Psoas muscle (tissue), 8 donors: ENCODE data around the gene GLRA1. TPM values are rescaled to one million over a fixed set of nuclear protein-coding genes. Genes with fewer than 3 reads are reported as not detected.

Experiments used
- ATAC-seq, 4 donors: fragments of 200-7000 bp; cut with Tn5 transposase; one replicate each; pipeline ENCODE4 v1.9.1; 2020; ENCODE audit warnings: moderate library complexity in 3 of 4, mild to moderate bottlenecking in 2 of 4
- DNase-seq, 2 donors: peaks; one replicate each; pipeline ENCODE4 v3.0.0-alpha.2; 2020
- H3K27ac ChIP-seq: fragments of 200-600 bp; one replicate; pipeline ENCODE4 v1.8.0; 2022
- H3K27me3 ChIP-seq, 3 donors: fragments of 200-600 bp in 1 of 3; one replicate each; pipeline versions ENCODE4 v1.6.1 to v1.8.0; 2013 to 2022; ENCODE audit warnings: low read length in 2 of 3, mild to moderate bottlenecking in 2 of 3, moderate library complexity in 1 of 3; ENCODE audit not compliant: insufficient read depth in 3 of 3
- H3K36me3 ChIP-seq, 2 donors: fragments of 200-600 bp in 1 of 2; one replicate each; pipeline versions ENCODE4 v1.6.1 to v1.8.0; 2013 to 2022; ENCODE audit warnings: low read depth in 1 of 2, mild to moderate bottlenecking in 1 of 2, moderate library complexity in 1 of 2; ENCODE audit not compliant: insufficient read depth in 1 of 2
- H3K4me1 ChIP-seq: fragments of 200-600 bp; one replicate; pipeline ENCODE4 v1.8.0; 2022
- H3K4me3 ChIP-seq: fragments of 200-600 bp; one replicate; pipeline ENCODE4 v1.8.0; 2022; ENCODE audit warnings: mild to moderate bottlenecking
- H3K9me3 ChIP-seq: fragments of 200-600 bp; one replicate; pipeline ENCODE4 v1.8.0; 2022
- CTCF ChIP-seq: fragments of 200-600 bp; IDR thresholded peaks from one replicate; pipeline ENCODE4 v1.8.0; 2022; ENCODE audit warnings: antibody characterized with exemption
- WGBS, 3 donors: extraction: QIAGEN DNeasy Blood & Tissue Kit; methylation state at CpG; one replicate each; pipeline versions ENCODE4 v1.1.6 to v1.1.7; 2013; 5-methylcytosine and 5-hydroxymethylcytosine counted together
- intact Hi-C, 2 donors: fragments of 100-400 bp; cut with DNase I; formaldehyde crosslinking; loops; one replicate each; pipeline versions ENCODE4 v1.11.0 to v1.14.2; 2022
- polyA plus RNA-seq, 3 donors: library from polyadenylated mRNA; stranded (reverse); fragments of 200-250 nt; gene quantifications; one replicate each; pipeline ENCODE4 v1.2.3, GENCODE V29; 2013
- total RNA-seq, 4 donors: library from RNA; stranded (reverse); fragmentation: NEBNext Ultra II Directional in 2 of 4; extraction: Animal tissue kit (Norgen Biotek cat#: 25700) in 2 of 4; gene quantifications; one replicate each; pipeline versions ENCODE4 v1.2.1 to v1.2.4, GENCODE V29; 2021 to 2023
- donor health status: healthy with polysubstance abuse.
- donor health status: DM: no; HTN: no; CAD: no; lungs with moderate emphysema.
- donor health status: Bipolar disorder and iron deficiency.
- donor health status: healthy.
- donor health status: DM: yes; HTN: yes; CAD: no.
- donor health status: DM: no; HTN: no; CAD: no.
- donor health status: DM: no; HTN: no; CAD: no.
- donor health status: DM: yes; HTN: yes; CAD: no.

The GLRA1 gene
- total and polyA plus RNA-seq, 7 donors = not detected

DNA sequence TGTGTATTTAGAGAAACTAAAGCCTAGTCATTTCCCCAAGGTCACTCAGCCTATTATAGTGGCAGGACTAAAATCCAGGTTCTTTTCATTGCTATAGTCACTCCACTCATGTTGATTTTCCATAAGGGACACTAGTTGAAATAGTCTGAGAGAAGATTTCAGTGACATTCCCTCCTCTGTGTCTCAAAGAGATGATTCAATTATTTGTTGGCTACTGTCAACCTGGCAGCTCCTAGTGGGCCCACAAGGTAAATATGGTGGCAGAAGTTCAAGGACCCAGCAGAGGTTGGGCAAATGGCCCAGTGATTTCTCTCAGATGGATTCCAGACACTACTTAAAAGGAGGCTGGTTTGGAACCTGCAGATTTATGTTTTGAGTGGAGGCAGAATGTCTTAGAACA, 104.8 kb downstream of the GLRA1 start:
- ATAC-seq (no peak), DNase-seq (no peak)
- no peaks in the 10 kb centered on the region for H3K4me1 ChIP-seq
- no peak for TF ChIP-seq CTCF
- peaks cover 0 to 13% of the 10 kb centered on the region in 2 donors for H3K36me3 ChIP-seq
- no peak overlapping the region for H3K4me3 ChIP-seq
- no peaks in the 10 kb centered on the region for H3K9me3 ChIP-seq
- intact Hi-C loops = loop anchor here in 1 of 2 donors (10.0 kb wide), 1 partner anchor 685 kb away; no protein-coding TSS in a partner anchor
- no peaks in the 10 kb centered on the region for H3K27me3 ChIP-seq
- no peak overlapping the region for H3K27ac ChIP-seq

DNA sequence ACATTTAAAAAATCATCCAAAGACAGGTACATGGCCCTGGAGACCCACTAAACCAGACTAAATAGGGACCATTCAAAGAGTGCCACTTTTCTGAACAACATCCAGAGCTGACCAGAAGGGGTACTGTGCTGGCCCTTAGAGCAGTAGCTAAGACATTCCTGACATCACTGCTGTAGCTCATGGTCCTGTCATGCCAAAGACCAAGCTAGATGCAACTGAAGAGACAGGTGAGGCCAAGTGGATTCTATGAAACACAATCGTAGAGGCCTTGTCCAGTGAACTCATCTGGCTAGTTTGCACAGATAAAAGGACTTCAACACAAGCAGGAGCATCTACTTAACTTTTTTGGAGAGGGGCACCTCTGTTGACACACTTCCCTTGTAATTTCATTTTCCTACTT, 109.6 kb downstream of the GLRA1 start:
- 64 to 88% (median 81%) methylated on average over 1 of the region's 1 CpG for WGBS, 3 donors
- no peak overlapping the region for H3K27ac ChIP-seq
- H3K9me3 ChIP-seq = no peaks in the 10 kb centered on the region
- H3K27me3 ChIP-seq = no peaks in the 10 kb centered on the region
- no peak overlapping the region for H3K4me3 ChIP-seq
- no peak for DNase-seq
- TF ChIP-seq CTCF = no peak
- H3K36me3 ChIP-seq = peaks cover 0 to 23% of the 10 kb centered on the region in 2 donors
- no peak for ATAC-seq
- intact Hi-C loops = no loop called here
- H3K4me1 ChIP-seq = peaks cover 32% of the 10 kb centered on the region

DNA sequence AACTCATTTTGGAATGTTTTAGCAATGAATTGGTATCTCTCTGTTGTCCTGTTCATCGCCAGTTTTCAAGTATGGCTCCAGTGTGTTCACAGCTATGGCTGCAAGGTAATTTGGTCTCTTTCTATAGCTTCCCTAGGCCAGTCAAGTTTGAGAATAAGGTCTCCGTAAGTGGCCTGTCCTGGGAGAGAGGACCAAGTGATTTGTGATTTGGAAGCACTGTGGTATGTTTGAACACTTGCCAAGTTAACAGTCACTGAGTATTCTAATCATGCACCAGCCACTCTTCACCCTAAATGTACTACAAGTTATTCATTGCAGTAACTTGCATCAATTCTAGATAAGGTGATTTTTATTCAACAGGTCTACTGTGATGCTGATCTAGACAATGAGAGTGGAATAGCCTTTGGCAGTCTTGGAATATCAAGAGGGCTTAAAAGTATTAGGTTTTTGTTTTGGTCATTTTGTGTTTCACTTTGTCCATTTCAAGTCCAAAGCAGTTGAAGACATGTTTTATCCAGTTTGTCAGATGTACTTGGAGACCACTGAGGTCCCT, 111.8 kb downstream of the GLRA1 start:
- H3K9me3 ChIP-seq = no peaks in the 10 kb centered on the region
- peaks cover 39% of the 10 kb centered on the region for H3K4me1 ChIP-seq
- H3K27me3 ChIP-seq = no peaks in the 10 kb centered on the region
- peak; percentile 59 to 79 (median 70) for ATAC-seq
- intact Hi-C loops = no loop called here
- H3K36me3 ChIP-seq = peaks cover 0 to 33% of the 10 kb centered on the region in 2 donors
- no peak for TF ChIP-seq CTCF
- WGBS, 3 donors = 55 to 60% (median 58%) methylated on average over 2 of the region's 2 CpGs
- DNase-seq = no peak
- H3K27ac ChIP-seq = peak overlapping the region; percentile 73
- H3K4me3 ChIP-seq = no peak overlapping the region

- Histone ChIP-seq H3K27ac (peak overlapping the region; percentile 73), H3K36me3 (peaks cover 0 to 44% of the 10 kb centered on the region in 2 donors), H3K4me3 (no peak overlapping the region), H3K4me1 (peaks cover 39% of the 10 kb centered on the region), H3K9me3 (no peaks in the 10 kb centered on the region), H3K27me3 (no peaks in the 10 kb centered on the region)
- ATAC-seq (peak; percentile 83 to 95 (median 91)), DNase-seq (no peak)
- 30 to 60% (median 37%) methylated on average over 5 of the region's 5 CpGs for WGBS, 3 donors
- intact Hi-C loops = no loop called here
- no peak for TF ChIP-seq CTCF
Observed at GRCh38 chr5:151811593-151812321, 112.9 kb downstream of the GLRA1 start.
